Measurements from ENCODE around the gene TRPM4.

TRPM4 gene

GRCh38 chr19:49151267-49152118 is 6.1 kb upstream of the TRPM4 start (continued):
- no peak for TF ChIP-seq TSHZ2 (CRISPR knock-in tag; IDR thresholded peaks at IDR 0.05)

GRCh38 chr19:49152119-49152550 is 5.5 kb upstream of the TRPM4 start:
- TF ChIP-seq ZFP30 (CRISPR knock-in tag; IDR thresholded peaks at IDR 0.05) (no peak), PATZ1 (CRISPR knock-in tag; IDR thresholded peaks at IDR 0.05; ENCODE audit: borderline replicate concordance) (no peak), ISL1 (CRISPR knock-in tag; IDR thresholded peaks at IDR 0.05) (no peak), PPARA (CRISPR knock-in tag; IDR thresholded peaks at IDR 0.05; ENCODE audit: borderline replicate concordance) (no peak), TOX (CRISPR knock-in tag; IDR thresholded peaks at IDR 0.05; ENCODE audit: borderline replicate concordance) (no peak)
- ATAC-seq, result no peak

- no peak for ATAC-seq
- no peak for TF ChIP-seq TCF4 (CRISPR knock-in tag; IDR thresholded peaks at IDR 0.05; ENCODE audit: borderline replicate concordance)
- TF ChIP-seq RARB (CRISPR knock-in tag; IDR thresholded peaks at IDR 0.05), result no peak
- no peak for TF ChIP-seq OSR1 (CRISPR knock-in tag; IDR thresholded peaks at IDR 0.05)
- TF ChIP-seq ZNF70 (CRISPR knock-in tag; IDR thresholded peaks at IDR 0.05), result no peak
- no peak for TF ChIP-seq ISL1 (CRISPR knock-in tag; IDR thresholded peaks at IDR 0.05)
- no peak for TF ChIP-seq CREB5 (CRISPR knock-in tag; IDR thresholded peaks at IDR 0.05; ENCODE audit: low read depth)
- TF ChIP-seq ESRRG (CRISPR knock-in tag; IDR thresholded peaks at IDR 0.05), result no peak
- TF ChIP-seq ZC3H10 (CRISPR knock-in tag; IDR thresholded peaks at IDR 0.05), result no peak
- TF ChIP-seq TSHZ2 (CRISPR knock-in tag; IDR thresholded peaks at IDR 0.05), result no peak
- no peak for TF ChIP-seq TOX (CRISPR knock-in tag; IDR thresholded peaks at IDR 0.05; ENCODE audit: borderline replicate concordance)
- no peak for TF ChIP-seq ARNTL (CRISPR knock-in tag; IDR thresholded peaks at IDR 0.05; ENCODE audit: borderline replicate concordance, low read depth)
- no peak for TF ChIP-seq ZFP30 (CRISPR knock-in tag; IDR thresholded peaks at IDR 0.05)
- no peak for TF ChIP-seq ZFP3 (CRISPR knock-in tag; IDR thresholded peaks at IDR 0.05)
- no peak for TF ChIP-seq ZNF565 (CRISPR knock-in tag; conservative IDR thresholded peaks at IDR 0.05; ENCODE audit: low read depth)
Measured at GRCh38 chr19:49153167-49153809, 4.3 kb upstream of the TRPM4 start.

- ATAC-seq, result no peak
- TF ChIP-seq ZFP3 (CRISPR knock-in tag; IDR thresholded peaks at IDR 0.05), result no peak
- TF ChIP-seq ZNF8 (CRISPR knock-in tag; IDR thresholded peaks at IDR 0.05), result no peak
- TF ChIP-seq CSDC2 (CRISPR knock-in tag; IDR thresholded peaks at IDR 0.05), result no peak
- TF ChIP-seq PATZ1 (CRISPR knock-in tag; IDR thresholded peaks at IDR 0.05; ENCODE audit: borderline replicate concordance), result no peak
- TF ChIP-seq SNAI2 (CRISPR knock-in tag; IDR thresholded peaks at IDR 0.05), result no peak
- no peak for TF ChIP-seq POU6F1 (CRISPR knock-in tag; IDR thresholded peaks at IDR 0.05; ENCODE audit: borderline replicate concordance, low read depth)
- TF ChIP-seq TOX (CRISPR knock-in tag; IDR thresholded peaks at IDR 0.05; ENCODE audit: borderline replicate concordance), result no peak
- no peak for TF ChIP-seq ZNF70 (CRISPR knock-in tag; IDR thresholded peaks at IDR 0.05)
- TF ChIP-seq OSR1 (CRISPR knock-in tag; IDR thresholded peaks at IDR 0.05), result no peak
- TF ChIP-seq ZNF565 (CRISPR knock-in tag; conservative IDR thresholded peaks at IDR 0.05; ENCODE audit: low read depth), result no peak
- no peak for TF ChIP-seq CREB5 (CRISPR knock-in tag; IDR thresholded peaks at IDR 0.05; ENCODE audit: low read depth)
Measured at GRCh38 chr19:49154279-49154678, 3.3 kb upstream of the TRPM4 start.
